ENCODE data around the gene ZFP1.

GRCh38 chr16:75152635-75153034, 4.3 kb downstream of the ZFP1 start:
- no peak for TF ChIP-seq CTCF (conservative IDR thresholded peaks at IDR 0.05; ENCODE audit: low read length)
- no peak for TF ChIP-seq EZH2phosphoT487 (IDR thresholded peaks at IDR 0.05; ENCODE audit: borderline replicate concordance, low read depth, low read length)
